GM12864 (cell line): ENCODE results near the gene RASD2.

Source experiments
- DNase-seq: peaks from one replicate; pipeline ENCODE4 v3.0.0-alpha.2; 2011; ENCODE audit warnings: low read depth
- H3K4me3 ChIP-seq: 2 replicates; pipeline ENCODE4 v1.5.1; 2011; ENCODE audit warnings: mild to moderate bottlenecking, low read depth, low read length, control low read depth
- TF ChIP-seq, protein P1 (sequence below): IDR thresholded peaks from 2 replicates; pipeline ENCODE4 v1.5.1; 2011; ENCODE audit warnings: low read depth, mild to moderate bottlenecking, moderate library complexity, low read length, control low read depth, inconsistent platforms; ENCODE audit errors: missing control alignments

The RASD2 gene

DNA sequence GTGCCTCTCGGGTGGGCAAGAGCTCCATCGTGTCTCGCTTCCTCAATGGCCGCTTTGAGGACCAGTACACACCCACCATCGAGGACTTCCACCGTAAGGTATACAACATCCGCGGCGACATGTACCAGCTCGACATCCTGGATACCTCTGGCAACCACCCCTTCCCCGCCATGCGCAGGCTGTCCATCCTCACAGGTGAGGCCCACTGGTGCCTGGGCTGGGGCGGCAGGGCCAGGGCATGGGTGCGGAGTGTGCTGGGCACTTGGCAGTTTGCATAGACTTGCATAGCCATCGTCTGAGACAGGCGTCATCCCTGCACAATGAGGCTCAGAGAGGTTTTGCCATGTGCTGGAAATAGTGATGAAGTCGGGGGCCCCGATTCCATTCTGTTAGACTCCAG lies 6.3 kb downstream of the RASD2 start:
- no peak overlapping the region for H3K4me3 ChIP-seq
- TF ChIP-seq, protein P1, sequence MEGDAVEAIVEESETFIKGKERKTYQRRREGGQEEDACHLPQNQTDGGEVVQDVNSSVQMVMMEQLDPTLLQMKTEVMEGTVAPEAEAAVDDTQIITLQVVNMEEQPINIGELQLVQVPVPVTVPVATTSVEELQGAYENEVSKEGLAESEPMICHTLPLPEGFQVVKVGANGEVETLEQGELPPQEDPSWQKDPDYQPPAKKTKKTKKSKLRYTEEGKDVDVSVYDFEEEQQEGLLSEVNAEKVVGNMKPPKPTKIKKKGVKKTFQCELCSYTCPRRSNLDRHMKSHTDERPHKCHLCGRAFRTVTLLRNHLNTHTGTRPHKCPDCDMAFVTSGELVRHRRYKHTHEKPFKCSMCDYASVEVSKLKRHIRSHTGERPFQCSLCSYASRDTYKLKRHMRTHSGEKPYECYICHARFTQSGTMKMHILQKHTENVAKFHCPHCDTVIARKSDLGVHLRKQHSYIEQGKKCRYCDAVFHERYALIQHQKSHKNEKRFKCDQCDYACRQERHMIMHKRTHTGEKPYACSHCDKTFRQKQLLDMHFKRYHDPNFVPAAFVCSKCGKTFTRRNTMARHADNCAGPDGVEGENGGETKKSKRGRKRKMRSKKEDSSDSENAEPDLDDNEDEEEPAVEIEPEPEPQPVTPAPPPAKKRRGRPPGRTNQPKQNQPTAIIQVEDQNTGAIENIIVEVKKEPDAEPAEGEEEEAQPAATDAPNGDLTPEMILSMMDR, result no peak
- no peak for DNase-seq

DNA sequence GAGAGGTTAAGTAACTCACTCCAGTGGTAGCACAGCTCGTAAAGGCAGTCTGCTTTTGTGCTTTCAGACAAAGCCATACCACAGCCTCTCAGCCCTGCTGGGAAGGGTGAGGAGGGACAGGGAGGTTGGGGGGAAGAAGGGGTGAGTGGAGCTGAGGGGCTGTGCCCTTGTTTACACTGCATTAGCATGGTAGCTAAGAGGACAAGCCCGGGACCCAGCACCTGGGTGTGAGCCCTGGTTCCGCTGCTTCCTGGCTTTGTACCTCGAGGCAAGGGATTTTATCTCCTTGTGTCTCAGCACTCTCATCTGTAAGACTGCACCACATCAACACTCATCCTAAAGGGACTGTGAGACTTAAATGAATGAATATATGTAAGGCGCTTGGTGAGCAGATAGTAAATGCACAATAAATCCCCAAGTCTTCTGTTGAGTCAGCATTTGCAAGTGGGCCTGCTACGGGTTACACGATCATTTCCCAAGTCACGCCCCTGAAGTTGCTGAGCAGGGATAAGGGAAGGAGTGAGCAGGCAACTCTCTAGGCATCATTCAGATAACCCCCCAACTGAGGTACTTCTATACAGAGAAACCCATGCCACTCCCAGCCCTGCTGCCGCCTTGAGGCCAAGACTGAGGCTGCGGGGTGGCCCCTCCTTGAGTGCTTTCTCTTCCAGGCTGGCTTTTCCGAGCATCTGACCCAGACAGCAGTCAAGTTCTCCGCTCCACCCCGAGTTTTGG lies 7.5 kb downstream of the RASD2 start:
- H3K4me3 ChIP-seq, result no peak overlapping the region
- DNase-seq, result no peak

DNA sequence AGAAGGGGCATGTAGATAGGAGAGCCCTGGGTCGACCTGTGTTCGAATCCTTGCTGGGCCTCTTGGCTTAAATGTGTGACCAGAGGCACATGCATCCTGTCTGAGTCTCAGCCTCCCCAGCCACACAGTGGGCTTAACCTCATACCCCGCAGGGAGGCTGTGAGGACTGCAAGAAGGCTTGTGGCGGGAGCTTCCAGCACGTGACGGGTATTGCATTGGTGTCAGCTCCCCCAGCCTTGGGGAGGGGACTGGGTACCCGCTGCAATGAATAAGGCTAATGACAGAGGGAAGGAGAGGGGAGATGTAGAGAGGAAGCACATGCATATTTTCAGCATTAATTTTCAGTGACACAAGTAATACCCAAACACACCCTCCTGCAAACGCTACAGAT lies 8.1 kb downstream of the RASD2 start:
- no peak overlapping the region for H3K4me3 ChIP-seq
- TF ChIP-seq, protein P1, result no peak
- DNase-seq, result no peak

More for the DNA sequence above, 7.5 kb downstream of the RASD2 start:
- TF ChIP-seq, protein P1, result peak; percentile 46

DNA sequence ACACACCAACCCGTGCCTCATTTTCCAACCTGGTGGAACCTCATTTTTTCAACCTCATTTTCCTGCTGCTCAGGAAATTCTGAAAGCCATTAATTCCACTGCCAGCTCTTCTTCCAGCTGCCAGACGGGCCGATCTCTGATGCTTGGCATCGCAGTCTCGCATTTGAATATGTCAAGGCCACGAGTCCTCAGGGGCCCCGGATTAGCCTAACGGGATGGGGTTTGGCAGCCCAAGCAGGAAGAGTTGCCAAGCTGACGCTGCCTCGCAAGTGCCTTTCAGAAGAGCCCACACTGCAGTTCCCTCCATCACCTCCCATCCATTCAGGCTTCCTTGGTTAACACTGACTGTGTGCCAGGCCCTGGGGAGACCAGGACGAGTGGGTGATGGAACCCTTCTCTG lies 8.7 kb downstream of the RASD2 start:
- no peak overlapping the region for H3K4me3 ChIP-seq
- no peak for DNase-seq
- TF ChIP-seq, protein P1, result no peak

DNA sequence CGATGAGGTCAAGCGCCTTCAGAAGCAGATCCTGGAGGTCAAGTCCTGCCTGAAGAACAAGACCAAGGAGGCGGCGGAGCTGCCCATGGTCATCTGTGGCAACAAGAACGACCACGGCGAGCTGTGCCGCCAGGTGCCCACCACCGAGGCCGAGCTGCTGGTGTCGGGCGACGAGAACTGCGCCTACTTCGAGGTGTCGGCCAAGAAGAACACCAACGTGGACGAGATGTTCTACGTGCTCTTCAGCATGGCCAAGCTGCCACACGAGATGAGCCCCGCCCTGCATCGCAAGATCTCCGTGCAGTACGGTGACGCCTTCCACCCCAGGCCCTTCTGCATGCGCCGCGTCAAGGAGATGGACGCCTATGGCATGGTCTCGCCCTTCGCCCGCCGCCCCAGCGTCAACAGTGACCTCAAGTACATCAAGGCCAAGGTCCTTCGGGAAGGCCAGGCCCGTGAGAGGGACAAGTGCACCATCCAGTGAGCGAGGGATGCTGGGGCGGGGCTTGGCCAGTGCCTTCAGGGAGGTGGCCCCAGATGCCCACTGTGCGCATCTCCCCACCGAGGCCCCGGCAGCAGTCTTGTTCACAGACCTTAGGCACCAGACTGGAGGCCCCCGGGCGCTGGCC lies 11.0 kb downstream of the RASD2 start:
- DNase-seq, result no peak
- TF ChIP-seq, protein P1, result no peak
- no peak overlapping the region for H3K4me3 ChIP-seq

DNA sequence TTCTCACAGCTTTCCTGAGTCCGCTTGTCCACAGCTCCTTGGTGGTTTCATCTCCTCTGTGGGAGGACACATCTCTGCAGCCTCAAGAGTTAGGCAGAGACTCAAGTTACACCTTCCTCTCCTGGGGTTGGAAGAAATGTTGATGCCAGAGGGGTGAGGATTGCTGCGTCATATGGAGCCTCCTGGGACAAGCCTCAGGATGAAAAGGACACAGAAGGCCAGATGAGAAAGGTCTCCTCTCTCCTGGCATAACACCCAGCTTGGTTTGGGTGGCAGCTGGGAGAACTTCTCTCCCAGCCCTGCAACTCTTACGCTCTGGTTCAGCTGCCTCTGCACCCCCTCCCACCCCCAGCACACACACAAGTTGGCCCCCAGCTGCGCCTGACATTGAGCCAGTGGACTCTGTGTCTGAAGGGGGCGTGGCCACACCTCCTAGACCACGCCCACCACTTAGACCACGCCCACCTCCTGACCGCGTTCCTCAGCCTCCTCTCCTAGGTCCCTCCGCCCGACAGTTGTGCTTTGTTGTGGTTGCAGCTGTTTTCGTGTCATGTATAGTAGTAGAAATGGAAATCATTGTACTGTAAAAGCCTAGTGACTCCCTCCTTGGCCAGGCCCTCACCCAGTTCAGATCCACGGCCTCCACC lies 11.7 kb downstream of the RASD2 start:
- TF ChIP-seq, protein P1, result no peak
- DNase-seq, result no peak
- H3K4me3 ChIP-seq, result no peak overlapping the region
